ENCODE results near the gene GMDS.

DNA sequence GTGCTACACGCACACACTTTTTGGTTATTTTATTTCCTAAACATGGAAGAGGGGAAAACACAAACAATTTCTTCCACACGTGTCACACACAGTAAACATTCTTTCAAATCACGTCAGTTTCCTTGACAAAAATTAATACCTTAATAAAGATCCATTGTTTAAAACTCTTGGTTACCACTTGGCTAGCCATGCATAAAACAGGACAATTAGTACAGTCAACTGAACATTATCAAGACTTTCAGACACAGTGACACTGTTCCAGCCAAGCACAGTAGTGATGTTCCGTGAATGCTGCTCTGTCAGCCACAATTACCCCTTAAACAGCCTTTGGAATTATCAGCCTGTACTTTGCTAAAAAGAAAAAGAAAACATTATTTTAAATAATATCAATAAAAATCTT is 50.8 kb downstream of the GMDS start:
- TF ChIP-seq, protein P1, sequence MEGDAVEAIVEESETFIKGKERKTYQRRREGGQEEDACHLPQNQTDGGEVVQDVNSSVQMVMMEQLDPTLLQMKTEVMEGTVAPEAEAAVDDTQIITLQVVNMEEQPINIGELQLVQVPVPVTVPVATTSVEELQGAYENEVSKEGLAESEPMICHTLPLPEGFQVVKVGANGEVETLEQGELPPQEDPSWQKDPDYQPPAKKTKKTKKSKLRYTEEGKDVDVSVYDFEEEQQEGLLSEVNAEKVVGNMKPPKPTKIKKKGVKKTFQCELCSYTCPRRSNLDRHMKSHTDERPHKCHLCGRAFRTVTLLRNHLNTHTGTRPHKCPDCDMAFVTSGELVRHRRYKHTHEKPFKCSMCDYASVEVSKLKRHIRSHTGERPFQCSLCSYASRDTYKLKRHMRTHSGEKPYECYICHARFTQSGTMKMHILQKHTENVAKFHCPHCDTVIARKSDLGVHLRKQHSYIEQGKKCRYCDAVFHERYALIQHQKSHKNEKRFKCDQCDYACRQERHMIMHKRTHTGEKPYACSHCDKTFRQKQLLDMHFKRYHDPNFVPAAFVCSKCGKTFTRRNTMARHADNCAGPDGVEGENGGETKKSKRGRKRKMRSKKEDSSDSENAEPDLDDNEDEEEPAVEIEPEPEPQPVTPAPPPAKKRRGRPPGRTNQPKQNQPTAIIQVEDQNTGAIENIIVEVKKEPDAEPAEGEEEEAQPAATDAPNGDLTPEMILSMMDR (IDR thresholded peaks at IDR 0.05): no peak
- TF ChIP-seq POLR2AphosphoS5 (IDR thresholded peaks at IDR 0.05; ENCODE audit: low read depth, low read length) (no peak), RFX5 (IDR thresholded peaks at IDR 0.05; ENCODE audit: low read length) (no peak)

All from SK-N-SH (cell line).